GM12878 (cell line): ENCODE data around the gene JAML. TPM values are rescaled to one million over a fixed set of nuclear protein-coding genes. Genes with fewer than 3 reads are reported as not detected.
A peak's percentile ranks its signal among the peaks of the same experiment; 100 is the strongest.
"Not testable (repeated sequence)": the region's sequence is repeated elsewhere in the genome, so short reads cannot be mapped to it uniquely, and the experiment has no call there.

Source experiments
- ATAC-seq: fragments of 200-7000 bp; cut with Tn5 transposase; 3 replicates; pipeline ENCODE4 v1.9.1; 2020; ENCODE audit warnings: mild to moderate bottlenecking, moderate library complexity
- BruUV-seq: library from RNA; stranded (reverse); fragments of 400-500 nt; replicated peaks from 2 replicates; lab custom pipeline; 2021; lab: Mats Ljungman, UMichigan
- CTCF ChIA-PET: fragments of 300-600 bp; sonication (Branson Sonifier 250); formaldehyde crosslinking; extraction: SDS; loops from one replicate; lab custom pipeline; 2021; ENCODE audit warnings: inconsistent platforms; lab: Yijun Ruan, JAX
- POLR2A ChIA-PET: fragments of 350-600 bp; formaldehyde crosslinking; extraction: SDS; loops from one replicate; lab custom pipeline; 2021; ENCODE audit warnings: inconsistent platforms; lab: Charles Lee
- RAD21 ChIA-PET: fragments of 300-600 bp; sonication (Branson Sonifier 250); formaldehyde crosslinking; loops from one replicate; lab custom pipeline; 2023; ENCODE audit warnings: antibody characterized with exemption; ENCODE audit not compliant: unreplicated experiment; lab: Charles Lee
- SMC1A ChIA-PET: fragments of 300-600 bp; sonication (Branson Sonifier 250); formaldehyde crosslinking; loops from one replicate; lab custom pipeline; 2023; ENCODE audit not compliant: unreplicated experiment, uncharacterized antibody; lab: Charles Lee
- DNase-seq: peaks from one replicate; pipeline ENCODE4 v3.0.0-alpha.2; 2011; ENCODE audit warnings: low read depth, low spot score
- FAIRE-seq: peaks from 3 replicates; lab custom pipeline; 2011; peaks lifted over from hg19 to GRCh38; lab: Jason Lieb, UNC
- H2AFZ ChIP-seq: 2 replicates; pipeline ENCODE4 v1.6.0; 2011; ENCODE audit warnings: low read depth, low read length, control low read depth; ENCODE audit not compliant: control insufficient read depth
- H3K27ac ChIP-seq: 2 replicates; pipeline ENCODE4 v1.5.1; 2011; ENCODE audit warnings: control low read depth; ENCODE audit not compliant: control insufficient read depth, insufficient read depth
- H3K27me3 ChIP-seq, 2 experiments: replicated peaks in 1 of 2; 2 replicates each; pipeline versions ENCODE4 v1.6.0 to v1.6.1; 2011; ENCODE audit warnings: low read length in 1 of 2; ENCODE audit not compliant: control insufficient read depth in 2 of 2, insufficient read depth in 2 of 2
- H3K36me3 ChIP-seq, 2 experiments: 2 replicates each; pipeline ENCODE4 v1.5.1; 2011; ENCODE audit warnings: low read length in 1 of 2; ENCODE audit not compliant: control insufficient read depth in 2 of 2, insufficient read depth in 2 of 2
- H3K4me1 ChIP-seq: 2 replicates; pipeline ENCODE4 v1.6.1; 2011; ENCODE audit warnings: mild to moderate bottlenecking, low read length, moderate library complexity, mixed read lengths; ENCODE audit not compliant: control insufficient read depth, insufficient read depth
- H3K4me2 ChIP-seq: 2 replicates; pipeline ENCODE4 v1.6.0; 2011; ENCODE audit warnings: control low read depth; ENCODE audit not compliant: control insufficient read depth, insufficient read depth
- H3K4me3 ChIP-seq: fragments of 200-600 bp; sonication (generic); 2 replicates; pipeline ENCODE4 v1.5.1; 2016
- H3K79me2 ChIP-seq: 2 replicates; pipeline ENCODE4 v1.6.0; 2011; ENCODE audit warnings: low read length; ENCODE audit not compliant: control insufficient read depth, insufficient read depth
- H3K9ac ChIP-seq: 2 replicates; pipeline ENCODE4 v1.8.0; 2011; ENCODE audit warnings: low read length, control low read depth, mixed read lengths; ENCODE audit not compliant: control insufficient read depth, insufficient read depth
- H3K9me3 ChIP-seq: replicated peaks from 3 replicates; pipeline ENCODE4 v1.5.1; 2011; ENCODE audit warnings: mild to moderate bottlenecking, low read length; ENCODE audit not compliant: control insufficient read depth, insufficient read depth
- H4K20me1 ChIP-seq: 2 replicates; pipeline ENCODE4 v1.6.0; 2011; ENCODE audit not compliant: control insufficient read depth, insufficient read depth
- IKZF2 ChIP-seq, 2 experiments: fragments of 450-650 bp; IDR thresholded peaks; 2 replicates each; pipeline ENCODE4 v1.6.1; 2017; ENCODE audit warnings: mild to moderate bottlenecking in 2 of 2, moderate library complexity in 2 of 2
- MEF2B ChIP-seq: fragments of 450-650 bp; IDR thresholded peaks from 2 replicates; pipeline ENCODE4 v1.6.1; 2018; ENCODE audit warnings: mild to moderate bottlenecking, moderate library complexity; ENCODE audit not compliant: partially characterized antibody, poor library complexity, severe bottlenecking
- ZBTB33 ChIP-seq: fragments of 450-650 bp; IDR thresholded peaks from 2 replicates; pipeline ENCODE4 v1.6.1; 2017; ENCODE audit warnings: mild to moderate bottlenecking
- WGBS: methylation state at CpG from one replicate; pipeline ENCODE4 v1.1.6; 2016; ENCODE audit warnings: low lambda C conversion rate; ENCODE audit not compliant: insufficient replicate concordance, insufficient coverage; ENCODE audit errors: missing lambda C conversion rate; 5-methylcytosine and 5-hydroxymethylcytosine counted together
- in situ Hi-C: fragments of 300-500 bp; cut with MboI; formaldehyde crosslinking; loops from 9 replicates; pipeline ENCODE4 v1.14.3; 2018; ENCODE audit warnings: mixed read lengths
- intact Hi-C: fragments of 100-400 bp; cut with micrococcal nuclease; formaldehyde crosslinking; loops from one replicate; pipeline ENCODE4 v1.14.2; 2022; ENCODE audit not compliant: unreplicated experiment
- polyA plus RNA-seq, 11 experiments: library from polyadenylated mRNA; depleted of rRNA in 4 of 11; unstranded in 6 of 11; stranded (reverse) in 5 of 11; fragments of >200 nt; fragmentation: Nextera tagmentation in 4 of 11; fragmentation: Illumina TruSeq in 1 of 11; extraction: Ambion mirVana in 4 of 11; extraction: Trizol in 1 of 11; gene quantifications; 1 replicate in 1 of 11; 2 replicates in 10 of 11; pipeline versions ENCODE4 v1.2.1 to v1.2.3, GENCODE V29; 2011 to 2016; ENCODE audit warnings: inconsistent platforms in 2 of 11, missing spikeins in 2 of 11, low read depth in 1 of 11
- total RNA-seq, 4 experiments: library from RNA; depleted of rRNA in 3 of 4; stranded (reverse); fragments of >200 nt in 3 of 4; fragmentation: Illumina TruSeq in 1 of 4; extraction: Trizol in 1 of 4; gene quantifications; 2 replicates each; pipeline versions ENCODE4 v1.2.1 to v1.2.3, GENCODE V29; 2013 to 2021

Gene JAML
- total and polyA plus RNA-seq, 10 of the 15 experiments (the other 5 are each of a cell fraction or from before 2014, with no cell fraction given) = 0.60 to 8.1 (median 3.5) TPM

GRCh38 chr11:118192817-118193216, 32.0 kb downstream of the JAML start:
- H3K9ac ChIP-seq, FAIRE-seq, H3K4me2 ChIP-seq, H3K27ac ChIP-seq, H3K36me3 ChIP-seq: not testable (repeated sequence)
- SMC1A ChIA-PET = interaction anchor here (2.1 kb wide), 1 partner anchor 10 kb away, joined by 6 read pairs; no protein-coding TSS in a partner anchor
- RAD21 ChIA-PET = interaction anchor here (1.7 kb wide), 1 partner anchor 103 kb away, joined by 5 read pairs; no protein-coding TSS in a partner anchor
- TF ChIP-seq MEF2B (peak; percentile 30), IKZF2 (IDR thresholded peaks at IDR 0.05) (peak in 1 of 2 experiments; percentile 24; a peak in 1 of 4 replicates), ZBTB33 (0 out of 2 replicates have a peak, but pooled peaks have one; percentile 54)
- TF ChIP-seq, all 136 proteins: peak for 3; not testable (repeated sequence) for 133
- in situ Hi-C loops, CTCF ChIA-PET, DNase-seq, H3K9me3 ChIP-seq, ATAC-seq, POLR2A ChIA-PET, H3K27me3 ChIP-seq, BruUV-seq, intact Hi-C loops, H2AFZ ChIP-seq, H3K79me2 ChIP-seq, H3K4me3 ChIP-seq, H4K20me1 ChIP-seq, H3K4me1 ChIP-seq: not testable (repeated sequence)
- WGBS = 47% methylated on average over 5 of the region's 5 CpGs

- CTCF ChIA-PET = interaction anchor here (1.5 kb wide), 1 partner anchor 19 kb away, joined by 10 read pairs; no protein-coding TSS in a partner anchor
- H2AFZ ChIP-seq, intact Hi-C loops, ATAC-seq, H3K79me2 ChIP-seq, H3K4me3 ChIP-seq, POLR2A ChIA-PET, in situ Hi-C loops, BruUV-seq, H3K9ac ChIP-seq, FAIRE-seq, H3K9me3 ChIP-seq, H3K27ac ChIP-seq, H3K36me3 ChIP-seq, DNase-seq, SMC1A ChIA-PET, H3K27me3 ChIP-seq, RAD21 ChIA-PET, H3K4me2 ChIP-seq, H4K20me1 ChIP-seq, H3K4me1 ChIP-seq: not testable (repeated sequence)
- 43% methylated on average over 2 of the region's 2 CpGs for WGBS
Observed at GRCh38 chr11:118190942-118191506, 33.8 kb downstream of the JAML start.
